Measurements from ENCODE around the gene MEF2B.

The MEF2B gene

GRCh38 chr19:19170053-19170872 is at the start of gene MEF2B:
Gene MEF2B, minus strand, starts transcription at chr19:19170263. Its CDS starts 19,528 bp downstream, at chr19:19150735.
- 0 out of 2 replicates have a peak, but pooled peaks cover 5% of the 10 kb centered on the region for H3K4me1 ChIP-seq (ENCODE audit: control insufficient read depth, insufficient read depth, low read length)
- no peaks in the 10 kb centered on the region for H3K36me3 ChIP-seq (ENCODE audit: control insufficient read depth, insufficient read depth, low read length)
- H3K9me3 ChIP-seq (ENCODE audit: control insufficient read depth, insufficient read depth, low read length) = no peaks in the 10 kb centered on the region
- no peak within 1 kb of the TSS for H3K27ac ChIP-seq (ENCODE audit: low read length)
- H3K27me3 ChIP-seq (ENCODE audit: control insufficient read depth, insufficient read depth, low read length) = peaks cover 4% of the 10 kb centered on the region; the same call in 1 of the 2 replicates
- peak; percentile 72 for DNase-seq (ENCODE audit: low read depth, low spot score)
- no CpG with 5 or more reads among the region's 56 CpGs for WGBS (ENCODE audit: insufficient coverage, insufficient read length)
- H3K4me3 ChIP-seq (ENCODE audit: low read length) = peak within 1 kb of the TSS; percentile 14

DNA sequence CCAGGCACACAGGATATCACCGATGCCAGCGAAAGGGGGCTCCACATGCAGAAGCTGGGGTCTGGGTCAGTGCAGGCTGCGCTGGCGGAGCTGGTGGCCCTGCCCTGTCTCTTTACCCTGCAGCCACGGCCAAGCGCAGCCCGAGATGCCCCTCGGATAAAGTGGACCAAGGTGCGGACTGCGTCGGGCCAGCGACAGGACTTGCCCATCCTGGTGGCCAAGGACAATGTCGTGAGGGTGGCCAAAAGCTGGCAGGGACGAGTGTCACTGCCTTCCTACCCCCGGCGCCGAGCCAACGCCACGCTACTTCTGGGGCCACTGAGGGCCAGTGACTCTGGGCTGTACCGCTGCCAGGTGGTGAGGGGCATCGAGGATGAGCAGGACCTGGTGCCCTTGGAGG is 48.8 kb upstream of the MEF2B start:
- H3K27me3 ChIP-seq (ENCODE audit: control insufficient read depth, insufficient read depth, low read length) = peaks cover 2% of the 10 kb centered on the region; the same call in 1 of the 2 replicates
- H3K4me3 ChIP-seq (ENCODE audit: low read length) = no peak overlapping the region
- WGBS (ENCODE audit: insufficient coverage, insufficient read length) = no CpG with 5 or more reads among the region's 21 CpGs
- DNase-seq (ENCODE audit: low read depth, low spot score) = no peak
- H3K9me3 ChIP-seq (ENCODE audit: control insufficient read depth, insufficient read depth, low read length) = no peaks in the 10 kb centered on the region
- no peaks in the 10 kb centered on the region for H3K36me3 ChIP-seq (ENCODE audit: control insufficient read depth, insufficient read depth, low read length)
- H3K4me1 ChIP-seq (ENCODE audit: control insufficient read depth, insufficient read depth, low read length) = peaks cover 2% of the 10 kb centered on the region
- no peak overlapping the region for H3K27ac ChIP-seq (ENCODE audit: low read length)

DNA sequence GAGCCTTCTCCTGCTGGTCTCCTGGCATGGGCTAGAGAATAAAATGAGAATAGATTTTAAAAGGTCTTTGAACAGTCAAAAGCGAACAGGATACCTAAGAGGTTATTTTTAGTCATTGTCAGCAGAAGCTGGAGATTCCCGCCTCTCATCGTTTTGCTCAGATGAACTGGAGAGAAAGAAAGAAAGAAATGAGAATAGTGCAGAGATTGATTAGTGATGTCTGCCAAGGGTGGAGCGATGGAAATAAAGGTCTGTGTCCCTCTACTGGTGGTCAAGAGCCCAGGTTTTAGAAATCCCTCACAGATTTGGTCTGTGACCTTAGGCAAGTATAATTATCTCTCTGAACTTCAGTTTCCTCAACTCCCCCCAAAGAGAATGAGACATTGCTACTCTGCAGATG is 47.0 kb upstream of the MEF2B start:
- no peaks in the 10 kb centered on the region for H3K36me3 ChIP-seq (ENCODE audit: control insufficient read depth, insufficient read depth, low read length)
- no peak overlapping the region for H3K27ac ChIP-seq (ENCODE audit: low read length)
- H3K27me3 ChIP-seq (ENCODE audit: control insufficient read depth, insufficient read depth, low read length) = peaks cover 16% of the 10 kb centered on the region
- DNase-seq (ENCODE audit: low read depth, low spot score) = no peak
- no CpG with 5 or more reads among the region's 4 CpGs for WGBS (ENCODE audit: insufficient coverage, insufficient read length)
- H3K4me1 ChIP-seq (ENCODE audit: control insufficient read depth, insufficient read depth, low read length) = peaks cover 6% of the 10 kb centered on the region
- no peak overlapping the region for H3K4me3 ChIP-seq (ENCODE audit: low read length)
- no peaks in the 10 kb centered on the region for H3K9me3 ChIP-seq (ENCODE audit: control insufficient read depth, insufficient read depth, low read length)

- no CpG with 5 or more reads among the region's 4 CpGs for WGBS (ENCODE audit: insufficient coverage, insufficient read length)
These were observed 45.7 kb upstream of the MEF2B start for GRCh38 chr19:19215792-19216191.

GRCh38 chr19:19214892-19215291 is 44.8 kb upstream of the MEF2B start:
- no peak overlapping the region for H3K27ac ChIP-seq (ENCODE audit: low read length)
- H3K4me1 ChIP-seq (ENCODE audit: control insufficient read depth, insufficient read depth, low read length) = peaks cover 6% of the 10 kb centered on the region
- DNase-seq (ENCODE audit: low read depth, low spot score) = no peak
- no peaks in the 10 kb centered on the region for H3K36me3 ChIP-seq (ENCODE audit: control insufficient read depth, insufficient read depth, low read length)
- H3K27me3 ChIP-seq (ENCODE audit: control insufficient read depth, insufficient read depth, low read length) = peaks cover 21% of the 10 kb centered on the region
- no CpG with 5 or more reads among the region's 8 CpGs for WGBS (ENCODE audit: insufficient coverage, insufficient read length)
- H3K4me3 ChIP-seq (ENCODE audit: low read length) = no peak overlapping the region
- H3K9me3 ChIP-seq (ENCODE audit: control insufficient read depth, insufficient read depth, low read length) = no peaks in the 10 kb centered on the region

More at GRCh38 chr19:19215792-19216191, 45.7 kb upstream of the MEF2B start:
- H3K4me1 ChIP-seq (ENCODE audit: control insufficient read depth, insufficient read depth, low read length) = peaks cover 6% of the 10 kb centered on the region
- no peak for DNase-seq (ENCODE audit: low read depth, low spot score)
- no peak overlapping the region for H3K27ac ChIP-seq (ENCODE audit: low read length)
- H3K36me3 ChIP-seq (ENCODE audit: control insufficient read depth, insufficient read depth, low read length) = no peaks in the 10 kb centered on the region
- H3K9me3 ChIP-seq (ENCODE audit: control insufficient read depth, insufficient read depth, low read length) = no peaks in the 10 kb centered on the region
- H3K4me3 ChIP-seq (ENCODE audit: low read length) = no peak overlapping the region
- peaks cover 21% of the 10 kb centered on the region for H3K27me3 ChIP-seq (ENCODE audit: control insufficient read depth, insufficient read depth, low read length)

DNA sequence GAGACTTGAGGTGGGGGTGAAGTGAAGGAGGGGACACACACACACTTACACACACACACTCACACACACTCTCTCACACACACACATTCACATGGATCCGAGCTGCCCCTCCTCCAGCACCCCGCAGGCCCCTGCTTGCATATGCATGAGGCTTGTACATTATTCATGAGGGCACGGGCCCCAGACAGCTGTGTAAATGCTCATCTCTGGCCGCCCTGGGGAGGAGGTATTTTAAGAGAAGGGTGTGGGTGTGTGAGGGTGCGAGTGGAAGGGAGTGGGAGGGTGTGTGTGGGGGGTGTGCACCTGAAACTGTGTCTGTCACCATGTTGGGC is 44.1 kb upstream of the MEF2B start:
- Histone ChIP-seq H3K9me3 (ENCODE audit: control insufficient read depth, insufficient read depth, low read length) (no peaks in the 10 kb centered on the region), H3K36me3 (ENCODE audit: control insufficient read depth, insufficient read depth, low read length) (no peaks in the 10 kb centered on the region), H3K27ac (ENCODE audit: low read length) (no peak overlapping the region), H3K4me3 (ENCODE audit: low read length) (no peak overlapping the region), H3K27me3 (ENCODE audit: control insufficient read depth, insufficient read depth, low read length) (peaks cover 23% of the 10 kb centered on the region), H3K4me1 (ENCODE audit: control insufficient read depth, insufficient read depth, low read length) (peaks cover 6% of the 10 kb centered on the region)
- WGBS (ENCODE audit: insufficient coverage, insufficient read length) = no CpG with 5 or more reads among the region's 5 CpGs
- DNase-seq (ENCODE audit: low read depth, low spot score) = no peak

DNA sequence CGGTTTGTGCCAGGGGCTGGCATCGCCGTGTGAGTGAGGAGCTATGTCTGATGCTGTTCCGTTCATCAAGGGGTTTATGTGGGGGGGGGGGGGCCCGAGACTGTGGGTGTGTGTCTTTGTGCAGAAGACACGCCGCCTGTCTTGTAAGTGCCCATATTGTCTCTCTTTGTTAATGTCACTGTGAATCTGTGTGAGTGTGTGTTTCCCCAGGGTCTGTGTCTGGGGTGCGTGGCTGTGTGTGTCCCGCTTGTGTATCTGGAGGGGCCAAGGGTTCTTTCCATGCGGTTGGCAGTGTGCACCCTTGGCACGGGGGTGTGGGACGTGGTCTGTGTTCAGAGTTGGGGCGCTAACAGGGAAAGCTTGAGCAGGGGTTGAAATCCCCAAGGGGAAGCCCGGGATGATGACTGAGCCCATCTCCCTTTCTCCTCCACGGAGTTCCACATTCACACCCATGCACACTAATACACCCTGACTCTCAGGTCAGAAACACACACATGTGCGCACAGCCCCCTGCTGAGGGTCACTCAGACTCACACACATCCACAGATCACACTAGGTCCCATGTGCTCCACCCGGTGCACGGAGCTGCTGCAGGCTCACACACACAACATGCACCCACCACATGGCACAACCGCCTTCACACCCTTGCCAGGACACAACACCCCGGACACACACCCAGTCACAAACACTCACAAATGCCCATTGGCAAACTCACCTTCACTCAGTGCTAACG is 43.5 kb upstream of the MEF2B start:
- H3K4me3 ChIP-seq (ENCODE audit: low read length) = no peak overlapping the region
- no peaks in the 10 kb centered on the region for H3K36me3 ChIP-seq (ENCODE audit: control insufficient read depth, insufficient read depth, low read length)
- no peaks in the 10 kb centered on the region for H3K9me3 ChIP-seq (ENCODE audit: control insufficient read depth, insufficient read depth, low read length)
- H3K27ac ChIP-seq (ENCODE audit: low read length) = no peak overlapping the region
- H3K4me1 ChIP-seq (ENCODE audit: control insufficient read depth, insufficient read depth, low read length) = peaks cover 6% of the 10 kb centered on the region
- DNase-seq (ENCODE audit: low read depth, low spot score) = no peak
- peaks cover 23% of the 10 kb centered on the region for H3K27me3 ChIP-seq (ENCODE audit: control insufficient read depth, insufficient read depth, low read length)
- WGBS (ENCODE audit: insufficient coverage, insufficient read length) = no CpG with 5 or more reads among the region's 21 CpGs

DNA sequence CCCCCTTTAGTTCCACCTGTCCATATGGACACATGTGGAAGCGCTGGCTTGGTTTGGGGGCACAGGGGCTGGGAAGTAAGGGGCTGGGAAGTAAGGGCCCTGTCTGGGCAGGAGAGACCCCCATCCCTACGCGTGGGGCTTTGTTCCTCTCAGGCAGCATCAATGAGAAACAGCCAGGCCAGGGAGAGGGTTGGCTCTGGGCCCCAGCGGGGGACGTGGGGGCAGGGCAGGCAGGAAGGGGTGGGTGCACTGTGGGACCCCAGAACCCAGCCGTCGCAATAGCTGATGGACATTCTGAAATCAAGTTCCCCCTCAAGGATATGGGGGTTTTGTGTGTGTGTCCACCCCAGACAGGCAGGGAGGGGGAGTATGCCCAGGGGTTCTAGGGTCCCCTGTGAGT is 42.9 kb upstream of the MEF2B start:
- H3K27ac ChIP-seq (ENCODE audit: low read length) = no peak overlapping the region
- no peaks in the 10 kb centered on the region for H3K9me3 ChIP-seq (ENCODE audit: control insufficient read depth, insufficient read depth, low read length)
- no peak overlapping the region for H3K4me3 ChIP-seq (ENCODE audit: low read length)
- no peaks in the 10 kb centered on the region for H3K36me3 ChIP-seq (ENCODE audit: control insufficient read depth, insufficient read depth, low read length)
- H3K27me3 ChIP-seq (ENCODE audit: control insufficient read depth, insufficient read depth, low read length) = peaks cover 23% of the 10 kb centered on the region
- peaks cover 6% of the 10 kb centered on the region for H3K4me1 ChIP-seq (ENCODE audit: control insufficient read depth, insufficient read depth, low read length)
- WGBS (ENCODE audit: insufficient coverage, insufficient read length) = no CpG with 5 or more reads among the region's 7 CpGs
- no peak for DNase-seq (ENCODE audit: low read depth, low spot score)

- H3K4me3 ChIP-seq (ENCODE audit: low read length) = peak within 1 kb of the TSS; percentile 40; the same call in 1 of the 2 replicates
- H3K36me3 ChIP-seq (ENCODE audit: control insufficient read depth, insufficient read depth, low read length) = no peaks in the 10 kb centered on the region
- no peaks in the 10 kb centered on the region for H3K9me3 ChIP-seq (ENCODE audit: control insufficient read depth, insufficient read depth, low read length)
- peaks cover 26% of the 10 kb centered on the region for H3K27me3 ChIP-seq (ENCODE audit: control insufficient read depth, insufficient read depth, low read length)
- WGBS (ENCODE audit: insufficient coverage, insufficient read length) = no CpG with 5 or more reads among the region's 54 CpGs
- DNase-seq (ENCODE audit: low read depth, low spot score) = no peak
- H3K27ac ChIP-seq (ENCODE audit: low read length) = no peak within 1 kb of the TSS
- H3K4me1 ChIP-seq (ENCODE audit: control insufficient read depth, insufficient read depth, low read length) = peaks cover 6% of the 10 kb centered on the region
These were observed 41.7 kb upstream of the MEF2B start, which contains the start of gene NCAN for GRCh38 chr19:19211499-19212420. Gene NCAN, plus strand, starts transcription at chr19:19211958. Its CDS starts 4,996 bp downstream, at chr19:19216954.

DNA sequence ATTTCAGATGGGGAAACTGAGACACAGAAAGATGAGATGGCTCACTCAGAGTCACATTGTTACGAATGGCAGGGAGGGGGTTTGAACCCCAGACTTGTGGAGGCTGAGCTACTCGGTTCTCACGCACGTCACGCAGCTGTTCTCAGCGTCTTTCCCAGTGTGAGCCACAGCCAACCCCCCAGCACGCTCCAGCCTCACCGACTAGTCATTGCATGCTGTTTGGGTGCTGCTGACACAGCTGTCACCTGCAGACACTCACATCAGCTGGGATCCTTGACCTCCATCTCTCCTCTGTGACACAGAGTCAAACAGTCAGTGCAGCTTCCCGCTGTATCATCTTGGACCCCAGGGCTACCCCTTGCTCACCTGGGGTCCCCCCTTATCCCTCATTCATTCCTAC is 39.3 kb upstream of the MEF2B start:
- Histone ChIP-seq H3K9me3 (ENCODE audit: control insufficient read depth, insufficient read depth, low read length) (no peaks in the 10 kb centered on the region), H3K27me3 (ENCODE audit: control insufficient read depth, insufficient read depth, low read length) (peaks cover 36% of the 10 kb centered on the region), H3K4me3 (ENCODE audit: low read length) (no peak overlapping the region), H3K27ac (ENCODE audit: low read length) (no peak overlapping the region), H3K36me3 (ENCODE audit: control insufficient read depth, insufficient read depth, low read length) (no peaks in the 10 kb centered on the region), H3K4me1 (ENCODE audit: control insufficient read depth, insufficient read depth, low read length) (peaks cover 6% of the 10 kb centered on the region)
- no CpG with 5 or more reads among the region's 9 CpGs for WGBS (ENCODE audit: insufficient coverage, insufficient read length)
- DNase-seq (ENCODE audit: low read depth, low spot score) = no peak
